IPS-15b (cell line): Measurements from ENCODE around the gene CNDP2.

Experiments used
- H3K27me3 ChIP-seq: one replicate; pipeline ENCODE4 v1.6.1; 2013; ENCODE audit warnings: low read length; ENCODE audit not compliant: control insufficient read depth, insufficient read depth
- H3K36me3 ChIP-seq: one replicate; pipeline ENCODE4 v1.6.1; 2013; ENCODE audit warnings: low read length; ENCODE audit not compliant: control insufficient read depth, insufficient read depth
- H3K4me1 ChIP-seq: one replicate; pipeline ENCODE4 v1.6.1; 2013; ENCODE audit warnings: mild to moderate bottlenecking, low read length; ENCODE audit not compliant: control insufficient read depth, insufficient read depth
- H3K4me3 ChIP-seq: one replicate; pipeline ENCODE4 v1.5.1; 2013; ENCODE audit warnings: low read depth, low read length
- H3K9ac ChIP-seq: one replicate; pipeline ENCODE4 v1.6.1; 2013; ENCODE audit warnings: low read depth, mild to moderate bottlenecking, low read length
- H3K9me3 ChIP-seq: one replicate; pipeline ENCODE4 v1.6.1; 2013; ENCODE audit warnings: mild to moderate bottlenecking, low read length; ENCODE audit not compliant: control insufficient read depth, insufficient read depth

CNDP2 gene

DNA sequence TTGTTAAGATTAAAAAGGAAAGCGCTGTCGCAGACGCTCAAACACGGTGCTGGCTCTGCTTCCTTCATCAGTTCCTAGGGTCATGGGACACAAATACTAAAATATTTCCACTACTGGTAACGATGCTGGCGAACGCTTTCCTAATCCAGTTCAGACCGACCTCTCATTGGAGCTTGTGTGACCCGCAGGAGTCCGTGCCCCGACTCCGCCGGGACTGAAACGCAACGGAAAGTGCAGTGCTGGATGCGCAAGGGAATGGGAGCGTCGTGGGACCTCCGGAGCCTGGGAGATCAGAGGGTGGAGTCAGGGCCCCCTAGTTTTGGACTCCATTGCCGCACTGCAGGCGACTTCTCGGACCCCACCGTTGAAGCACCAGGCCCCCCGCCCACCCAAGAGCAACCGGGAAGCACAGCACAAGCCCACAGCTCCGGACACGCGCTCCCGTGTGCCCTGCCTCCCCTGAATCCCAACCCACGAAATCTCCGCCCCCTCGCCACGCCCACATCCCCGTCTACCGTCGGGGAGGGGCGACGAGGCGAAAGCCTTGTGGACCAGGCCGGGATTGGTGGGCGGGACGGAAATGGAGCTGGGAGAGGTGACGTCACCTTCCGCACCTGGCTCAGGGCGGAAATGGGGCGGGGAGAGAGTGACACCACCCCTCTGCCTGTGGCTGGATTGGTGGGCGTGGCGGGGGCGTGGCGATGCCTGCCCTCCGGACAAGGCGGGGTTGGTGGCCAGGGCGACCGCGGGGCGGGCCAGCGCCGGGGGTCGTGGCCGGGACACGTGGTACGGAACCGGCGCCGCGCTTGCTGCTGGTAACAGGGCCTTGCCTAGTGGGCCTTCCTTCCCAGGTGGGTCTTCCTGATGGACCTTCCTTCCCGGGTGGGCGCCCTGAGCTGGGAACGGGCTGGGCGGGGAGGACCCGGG, at the start of gene CNDP2:
CNDP2 (plus strand) TSS at position 783 of the 927 bp plus-strand sequence. CDS start 3,611 bp downstream, outside the sequence.
- Histone ChIP-seq H3K4me3 (peak within 1 kb of the TSS; percentile 91), H3K9me3 (no peaks in the 10 kb centered on the region), H3K36me3 (no peaks in the 10 kb centered on the region), H3K4me1 (no peaks in the 10 kb centered on the region), H3K9ac (peak within 1 kb of the TSS; percentile 85), H3K27me3 (no peaks in the 10 kb centered on the region)

GRCh38 chr18:74446631-74447403, 49.3 kb upstream of the CNDP2 start:
- H3K9ac ChIP-seq: no peak overlapping the region
- no peak overlapping the region for H3K4me3 ChIP-seq
- H3K36me3 ChIP-seq: no peaks in the 10 kb centered on the region
- no peaks in the 10 kb centered on the region for H3K9me3 ChIP-seq
- no peaks in the 10 kb centered on the region for H3K27me3 ChIP-seq
- H3K4me1 ChIP-seq: no peaks in the 10 kb centered on the region

GRCh38 chr18:74447404-74448152, 48.6 kb upstream of the CNDP2 start:
- no peaks in the 10 kb centered on the region for H3K27me3 ChIP-seq
- H3K4me3 ChIP-seq: no peak overlapping the region
- H3K4me1 ChIP-seq: no peaks in the 10 kb centered on the region
- no peak overlapping the region for H3K9ac ChIP-seq
- H3K36me3 ChIP-seq: no peaks in the 10 kb centered on the region
- H3K9me3 ChIP-seq: no peaks in the 10 kb centered on the region

GRCh38 chr18:74450626-74451025, 45.5 kb upstream of the CNDP2 start:
- no peaks in the 10 kb centered on the region for H3K9me3 ChIP-seq
- H3K9ac ChIP-seq: no peak overlapping the region
- no peak overlapping the region for H3K4me3 ChIP-seq
- H3K27me3 ChIP-seq: peaks cover 16% of the 10 kb centered on the region
- no peaks in the 10 kb centered on the region for H3K36me3 ChIP-seq
- no peaks in the 10 kb centered on the region for H3K4me1 ChIP-seq

- no peaks in the 10 kb centered on the region for H3K36me3 ChIP-seq
- peaks cover 21% of the 10 kb centered on the region for H3K27me3 ChIP-seq
- H3K4me1 ChIP-seq: no peaks in the 10 kb centered on the region
- no peak overlapping the region for H3K4me3 ChIP-seq
- H3K9ac ChIP-seq: no peak overlapping the region
- H3K9me3 ChIP-seq: no peaks in the 10 kb centered on the region
Measured at GRCh38 chr18:74451148-74451547, 45.0 kb upstream of the CNDP2 start.

GRCh38 chr18:74453016-74453566, 43.1 kb upstream of the CNDP2 start:
- H3K27me3 ChIP-seq: peaks cover 37% of the 10 kb centered on the region
- H3K4me1 ChIP-seq: no peaks in the 10 kb centered on the region
- H3K9me3 ChIP-seq: no peaks in the 10 kb centered on the region
- H3K36me3 ChIP-seq: no peaks in the 10 kb centered on the region
- H3K4me3 ChIP-seq: no peak overlapping the region
- H3K9ac ChIP-seq: no peak overlapping the region

DNA sequence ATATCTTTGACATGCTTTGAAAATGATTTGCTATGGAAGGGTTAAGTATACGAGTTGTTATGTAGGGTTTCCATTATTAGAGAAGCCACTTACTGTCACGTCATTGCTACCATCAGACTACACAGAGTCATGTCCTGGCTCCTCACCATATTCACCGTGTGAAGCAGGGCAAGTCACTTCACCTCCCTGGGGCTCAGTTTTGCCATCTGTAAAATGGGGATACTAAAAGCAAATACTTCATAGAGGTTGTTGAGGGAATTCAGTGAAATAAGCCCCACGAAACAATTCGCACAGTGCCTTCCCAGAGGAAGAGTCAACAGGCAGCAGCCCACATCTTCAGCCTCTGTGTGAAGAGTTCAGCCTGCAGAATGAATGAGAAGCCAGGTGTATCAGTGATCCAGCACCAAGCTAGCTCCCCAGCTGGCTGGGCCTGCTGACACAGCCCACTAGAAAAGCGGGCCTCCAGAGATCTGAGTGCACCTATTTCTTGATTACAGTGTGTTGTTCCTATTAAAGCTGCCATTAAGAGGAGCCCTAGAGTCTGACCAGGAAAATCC, 42.4 kb upstream of the CNDP2 start:
- Histone ChIP-seq H3K27me3 (peaks cover 43% of the 10 kb centered on the region), H3K9ac (no peak overlapping the region), H3K4me3 (no peak overlapping the region), H3K36me3 (no peaks in the 10 kb centered on the region), H3K4me1 (no peaks in the 10 kb centered on the region), H3K9me3 (no peaks in the 10 kb centered on the region)

DNA sequence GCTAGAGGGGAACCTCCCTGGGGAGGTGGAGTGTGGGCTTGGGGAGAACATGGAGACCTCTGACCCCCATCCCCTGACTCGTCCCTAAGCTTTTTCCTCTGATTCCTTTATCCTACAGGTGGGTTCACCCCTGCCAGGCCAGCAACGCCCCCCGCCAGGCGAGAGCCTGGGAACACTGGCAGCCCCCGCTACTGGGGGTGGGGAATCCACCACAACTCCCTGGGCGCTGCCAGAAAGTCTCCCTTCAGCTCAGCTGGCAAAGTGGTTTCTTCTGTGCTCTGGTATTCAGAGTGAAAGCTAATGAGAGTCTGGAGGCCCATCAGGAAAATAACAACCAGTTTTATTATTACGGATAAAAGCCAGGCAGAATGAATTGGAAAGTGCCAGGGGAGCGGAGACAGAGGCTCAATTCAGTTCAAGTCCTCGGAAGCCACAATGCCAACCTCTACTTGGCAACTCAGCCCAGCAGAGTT, 41.8 kb upstream of the CNDP2 start:
- Histone ChIP-seq H3K27me3 (peaks cover 49% of the 10 kb centered on the region), H3K9ac (no peak overlapping the region), H3K9me3 (no peaks in the 10 kb centered on the region), H3K4me3 (no peak overlapping the region), H3K4me1 (no peaks in the 10 kb centered on the region), H3K36me3 (no peaks in the 10 kb centered on the region)

DNA sequence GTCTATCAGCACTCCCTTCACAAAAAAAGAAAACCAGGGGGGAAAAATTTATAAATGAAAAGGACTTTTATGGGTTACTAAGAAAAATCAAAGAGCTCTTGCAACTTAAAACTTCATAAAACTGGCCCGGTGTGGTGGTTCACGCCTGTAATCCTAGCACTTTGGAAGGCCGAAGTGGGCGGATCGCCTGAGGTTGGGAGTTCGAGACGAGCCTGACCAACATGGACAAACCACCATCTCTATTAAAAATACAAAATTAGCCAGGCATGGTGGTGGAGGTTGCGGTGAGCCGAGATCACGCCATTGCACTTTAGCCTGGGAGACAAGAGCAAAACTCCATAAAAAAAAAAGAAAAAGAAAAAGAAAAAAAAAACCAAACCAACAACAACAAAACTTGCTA, 40.8 kb upstream of the CNDP2 start:
- H3K4me1 ChIP-seq: no peaks in the 10 kb centered on the region
- no peaks in the 10 kb centered on the region for H3K36me3 ChIP-seq
- H3K9me3 ChIP-seq: no peaks in the 10 kb centered on the region
- peaks cover 54% of the 10 kb centered on the region for H3K27me3 ChIP-seq
- no peak overlapping the region for H3K9ac ChIP-seq
- no peak overlapping the region for H3K4me3 ChIP-seq

- Histone ChIP-seq H3K9me3 (no peaks in the 10 kb centered on the region), H3K4me3 (peak overlapping the region; percentile 56), H3K9ac (no peak overlapping the region), H3K4me1 (no peaks in the 10 kb centered on the region), H3K36me3 (no peaks in the 10 kb centered on the region), H3K27me3 (peaks cover 54% of the 10 kb centered on the region)
Measured at GRCh38 chr18:74456017-74456348, 40.2 kb upstream of the CNDP2 start.
